HAP-1 (cell line): ENCODE measurements around the gene PDE1C.

ENCODE experiments used
- DNase-seq, 2 experiments: peaks; one replicate each; pipeline ENCODE4 v3.0.0-alpha.2; 2016 to 2020; ENCODE audit warnings: low spot score in 2 of 2
- H3K27me3 ChIP-seq: fragments of 250-450 bp; sonication (Bioruptor Pico); 2 replicates; pipeline ENCODE4 v1.5.1; 2020; ENCODE audit warnings: low read depth, mild to moderate bottlenecking, moderate library complexity
- H3K36me3 ChIP-seq: fragments of 250-450 bp; sonication (Bioruptor Pico); replicated peaks from 2 replicates; pipeline ENCODE4 v1.5.1; 2020; ENCODE audit warnings: mild to moderate bottlenecking
- H3K4me1 ChIP-seq: fragments of 250-450 bp; sonication (Bioruptor Pico); 2 replicates; pipeline ENCODE4 v1.5.1; 2020; ENCODE audit warnings: mild to moderate bottlenecking
- H3K4me3 ChIP-seq: fragments of 250-450 bp; sonication (Bioruptor Pico); 2 replicates; pipeline ENCODE4 v1.5.1; 2020; ENCODE audit warnings: mild to moderate bottlenecking, moderate library complexity
- H3K9me3 ChIP-seq: fragments of 250-450 bp; sonication (Bioruptor Pico); 2 replicates; pipeline ENCODE4 v1.5.1; 2020; ENCODE audit warnings: mild to moderate bottlenecking, moderate library complexity
- in situ Hi-C: fragments of 300-500 bp; cut with MboI; formaldehyde crosslinking; loops from 3 replicates; pipeline ENCODE4 v1.14.3; 2020; ENCODE audit warnings: low sequenced_read_pairs, inconsistent platforms, mixed read lengths

Gene PDE1C

DNA sequence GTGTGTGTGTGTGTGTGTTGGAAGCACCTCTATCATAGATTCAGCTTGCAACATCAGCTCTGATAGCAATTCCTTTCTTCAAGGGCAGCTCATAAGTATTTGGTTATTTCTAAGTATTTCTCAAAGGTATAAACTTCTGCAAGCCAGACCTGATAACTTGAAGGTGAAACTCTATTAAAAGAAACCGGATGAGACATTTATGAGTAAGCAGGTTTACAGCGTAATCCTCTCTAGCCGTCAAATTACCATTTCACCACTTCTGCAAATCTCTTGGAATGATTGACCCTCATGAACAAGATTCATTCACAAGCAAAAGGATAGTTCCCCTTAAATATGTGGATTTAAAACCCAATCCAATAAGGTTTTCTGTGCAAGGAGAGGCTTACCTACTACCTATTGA, 23.1 kb downstream of the PDE1C start:
- no peaks in the 10 kb centered on the region for H3K9me3 ChIP-seq
- DNase-seq: no peak
- H3K4me1 ChIP-seq: no peaks in the 10 kb centered on the region
- H3K36me3 ChIP-seq: no peaks in the 10 kb centered on the region
- no peaks in the 10 kb centered on the region for H3K27me3 ChIP-seq
- in situ Hi-C loops: no loop called here
- no peak overlapping the region for H3K4me3 ChIP-seq

DNA sequence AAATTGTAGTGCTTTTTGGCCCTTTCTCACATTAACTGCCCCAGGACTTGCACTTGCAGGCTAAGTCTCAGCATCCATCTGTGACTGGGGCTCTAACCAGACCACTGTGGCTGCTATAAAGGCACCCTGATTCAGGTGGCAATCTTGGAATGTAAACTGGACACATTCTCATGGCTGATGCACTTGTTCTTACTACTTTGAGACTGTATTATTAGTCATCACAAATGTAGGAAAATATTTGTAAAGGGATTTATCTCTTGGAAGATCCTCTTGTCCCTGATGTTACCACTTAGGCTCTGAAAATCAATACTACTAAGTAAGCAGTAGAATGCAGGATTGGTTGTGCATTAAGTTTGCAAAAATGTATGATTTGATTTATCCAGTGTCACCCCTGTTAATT, 25.0 kb downstream of the PDE1C start:
- DNase-seq: no peak
- no peaks in the 10 kb centered on the region for H3K9me3 ChIP-seq
- in situ Hi-C loops: no loop called here

DNA sequence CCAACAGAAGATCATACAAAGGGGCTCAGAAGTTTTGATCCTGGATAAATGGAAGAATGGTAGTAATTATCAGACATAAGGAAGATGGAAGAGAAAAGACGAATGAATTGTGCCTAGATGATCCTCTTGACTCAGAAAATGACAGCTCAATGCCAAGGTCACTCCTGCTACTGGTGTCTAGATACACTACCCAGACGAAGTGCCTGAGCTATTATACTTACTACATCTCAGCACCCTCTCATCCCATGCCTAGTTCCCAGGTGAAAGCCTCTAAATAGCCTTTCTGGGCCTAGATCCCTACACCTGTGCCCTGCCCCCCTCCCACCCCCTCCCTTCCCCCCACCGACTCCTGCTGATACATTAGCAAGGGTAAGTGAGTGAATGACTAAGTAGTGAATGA, 25.5 kb downstream of the PDE1C start:
- H3K27me3 ChIP-seq: no peaks in the 10 kb centered on the region
- DNase-seq: no peak
- no peaks in the 10 kb centered on the region for H3K36me3 ChIP-seq
- no peak overlapping the region for H3K4me3 ChIP-seq
- no peaks in the 10 kb centered on the region for H3K9me3 ChIP-seq
- no peaks in the 10 kb centered on the region for H3K4me1 ChIP-seq
- in situ Hi-C loops: no loop called here

More for the DNA sequence above, 25.0 kb downstream of the PDE1C start:
- H3K27me3 ChIP-seq: no peaks in the 10 kb centered on the region
- H3K36me3 ChIP-seq: no peaks in the 10 kb centered on the region
- H3K4me1 ChIP-seq: no peaks in the 10 kb centered on the region
- H3K4me3 ChIP-seq: no peak overlapping the region

DNA sequence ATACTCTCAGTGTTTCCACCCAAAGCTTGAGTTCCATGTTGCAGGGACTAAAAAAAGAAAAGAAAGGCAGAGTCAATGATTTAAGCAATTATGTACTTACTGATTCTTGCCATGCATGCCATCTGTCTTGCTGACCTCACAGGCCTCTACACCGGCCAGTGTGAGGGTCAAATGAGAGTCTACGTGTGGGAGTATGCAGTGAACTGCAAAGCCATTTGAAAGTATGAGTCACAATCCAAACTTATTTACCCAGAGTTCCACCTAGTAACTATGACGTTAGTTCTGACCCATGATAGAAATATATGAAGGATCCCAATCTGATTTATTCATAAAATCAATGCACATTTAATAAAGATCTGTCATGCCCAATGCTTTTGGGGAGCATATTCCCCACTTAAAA, 26.5 kb downstream of the PDE1C start:
- in situ Hi-C loops: no loop called here
- Histone ChIP-seq H3K4me1 (no peaks in the 10 kb centered on the region), H3K36me3 (no peaks in the 10 kb centered on the region), H3K4me3 (no peak overlapping the region), H3K27me3 (no peaks in the 10 kb centered on the region), H3K9me3 (no peaks in the 10 kb centered on the region)
- DNase-seq: no peak

DNA sequence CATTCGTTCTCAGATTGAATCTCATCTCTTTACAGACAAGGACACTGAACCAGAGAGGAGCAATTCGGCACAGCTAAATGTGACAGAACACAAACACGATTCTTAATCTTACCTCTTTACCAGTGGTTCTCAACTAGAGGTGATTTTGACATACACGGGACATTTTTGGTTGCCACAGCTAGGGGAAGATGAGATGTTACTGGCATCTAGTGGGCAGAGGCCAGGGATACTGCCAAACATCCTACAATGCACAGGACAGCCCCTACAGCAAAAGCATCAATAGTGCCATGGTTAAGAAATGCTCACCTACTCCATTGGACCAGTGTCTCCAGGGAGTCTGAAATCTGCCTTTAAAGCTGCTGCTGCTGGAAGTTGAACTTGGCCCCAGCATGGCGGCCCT, 27.3 kb downstream of the PDE1C start:
- Histone ChIP-seq H3K27me3 (no peaks in the 10 kb centered on the region), H3K9me3 (no peaks in the 10 kb centered on the region), H3K36me3 (no peaks in the 10 kb centered on the region), H3K4me3 (no peak overlapping the region), H3K4me1 (no peaks in the 10 kb centered on the region)
- in situ Hi-C loops: no loop called here
- no peak for DNase-seq

DNA sequence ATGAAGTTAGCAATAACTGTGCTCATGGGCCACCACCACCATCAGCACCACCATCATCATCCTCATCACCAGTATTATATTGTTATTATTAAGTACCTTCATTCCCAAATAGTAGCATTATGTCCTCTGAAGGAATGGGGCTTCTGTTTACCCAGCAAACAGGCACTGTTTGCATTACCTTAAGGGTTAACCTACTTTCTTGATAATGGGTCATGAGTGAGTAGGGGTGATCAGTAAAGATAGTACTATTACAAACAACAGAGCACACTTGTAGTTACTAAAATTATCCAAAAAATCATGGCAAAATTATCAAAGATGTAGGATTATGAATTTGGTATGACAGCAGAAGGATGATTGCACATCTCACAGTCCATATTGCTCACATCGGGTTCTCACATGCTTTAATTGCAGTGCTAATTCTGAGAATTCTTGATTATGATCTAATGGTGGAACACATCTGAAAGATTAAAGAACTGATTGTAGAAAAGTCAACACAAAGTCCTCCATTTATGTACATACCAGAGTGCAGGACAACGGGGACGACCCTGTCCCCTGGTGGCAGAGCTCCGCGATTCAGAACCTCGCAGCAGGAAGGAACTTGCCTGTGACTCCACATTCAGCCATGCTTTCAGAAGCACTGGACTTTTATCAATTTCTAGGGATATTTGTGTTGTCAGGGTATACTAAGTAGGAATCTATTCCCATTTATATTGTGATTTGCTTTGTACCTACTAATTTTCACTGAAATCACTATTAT, 31.0 kb downstream of the PDE1C start:
- Histone ChIP-seq H3K36me3 (no peaks in the 10 kb centered on the region), H3K9me3 (no peaks in the 10 kb centered on the region), H3K4me1 (no peaks in the 10 kb centered on the region), H3K4me3 (no peak overlapping the region), H3K27me3 (no peaks in the 10 kb centered on the region)
- in situ Hi-C loops: no loop called here
- no peak for DNase-seq

DNA sequence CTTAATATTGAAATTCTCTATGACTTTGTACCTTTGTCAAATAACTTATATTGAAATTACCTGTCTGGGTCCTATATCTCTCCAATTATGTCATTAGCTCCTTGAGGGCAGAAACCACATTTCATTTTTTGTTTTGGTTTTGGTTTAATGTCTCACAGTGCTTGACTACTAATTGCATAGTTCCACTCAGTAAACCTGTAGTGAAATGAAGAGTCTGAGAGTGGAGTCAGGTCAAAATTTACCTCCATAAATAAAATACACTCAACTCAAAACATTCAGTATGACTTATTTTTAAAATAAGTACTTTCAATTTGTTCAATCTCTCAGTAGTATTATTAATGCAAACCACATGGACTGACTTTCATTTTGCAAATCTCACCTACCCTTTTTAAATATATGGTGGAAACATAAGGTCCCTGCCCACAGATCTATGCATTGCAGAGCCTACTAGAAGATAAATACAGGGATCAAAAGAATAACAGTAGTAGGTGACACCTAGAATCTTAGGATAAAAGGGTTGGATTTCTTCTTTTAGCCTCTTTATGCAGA, 32.5 kb downstream of the PDE1C start:
- Histone ChIP-seq H3K9me3 (no peaks in the 10 kb centered on the region), H3K36me3 (no peaks in the 10 kb centered on the region), H3K4me3 (no peak overlapping the region), H3K27me3 (no peaks in the 10 kb centered on the region), H3K4me1 (no peaks in the 10 kb centered on the region)
- DNase-seq: no peak
- in situ Hi-C loops: no loop called here

DNA sequence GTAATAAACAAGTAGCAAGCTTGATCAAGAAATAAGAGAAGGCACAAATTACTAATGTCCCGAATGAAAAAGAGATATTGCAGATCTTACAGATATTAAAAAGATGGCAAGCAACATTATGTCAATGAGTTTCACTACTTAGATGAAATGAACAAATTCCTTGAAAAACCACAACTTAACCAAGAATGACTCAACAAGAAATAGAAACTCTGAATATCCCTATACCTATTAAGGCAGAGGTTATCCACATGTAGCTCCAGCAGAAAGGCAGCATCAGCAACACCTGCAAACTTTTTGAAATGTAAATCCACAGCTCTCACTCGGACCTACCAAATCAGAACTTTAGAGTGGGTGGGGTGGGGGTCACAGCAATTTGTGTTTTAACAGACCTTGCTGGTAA, 33.6 kb downstream of the PDE1C start:
- H3K27me3 ChIP-seq: no peaks in the 10 kb centered on the region
- DNase-seq: no peak
- H3K4me1 ChIP-seq: no peaks in the 10 kb centered on the region
- in situ Hi-C loops: no loop called here
- H3K9me3 ChIP-seq: no peaks in the 10 kb centered on the region
- no peaks in the 10 kb centered on the region for H3K36me3 ChIP-seq
- no peak overlapping the region for H3K4me3 ChIP-seq

DNA sequence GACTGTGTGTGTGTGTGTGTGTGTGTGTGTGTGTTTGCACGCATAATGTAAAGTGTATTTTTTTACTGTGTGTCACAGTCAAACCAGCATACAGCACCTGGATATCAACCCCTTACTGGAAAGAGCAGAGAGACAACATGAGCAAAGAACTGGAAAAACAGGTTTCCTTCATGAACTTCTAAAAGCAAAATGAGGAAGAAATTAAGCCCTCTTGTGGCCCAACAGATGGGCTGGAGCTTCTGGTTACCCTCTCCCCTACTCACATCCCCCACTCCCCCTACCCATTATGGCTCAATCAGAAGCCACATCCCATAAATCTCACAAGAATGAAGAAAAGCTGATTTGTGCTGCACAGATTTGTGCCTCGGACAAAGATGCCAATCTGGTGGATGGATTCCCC, 36.2 kb downstream of the PDE1C start:
- no peaks in the 10 kb centered on the region for H3K27me3 ChIP-seq
- in situ Hi-C loops: no loop called here
- no peaks in the 10 kb centered on the region for H3K36me3 ChIP-seq
- no peaks in the 10 kb centered on the region for H3K9me3 ChIP-seq
- no peak overlapping the region for H3K4me3 ChIP-seq
- no peak for DNase-seq
- no peaks in the 10 kb centered on the region for H3K4me1 ChIP-seq

DNA sequence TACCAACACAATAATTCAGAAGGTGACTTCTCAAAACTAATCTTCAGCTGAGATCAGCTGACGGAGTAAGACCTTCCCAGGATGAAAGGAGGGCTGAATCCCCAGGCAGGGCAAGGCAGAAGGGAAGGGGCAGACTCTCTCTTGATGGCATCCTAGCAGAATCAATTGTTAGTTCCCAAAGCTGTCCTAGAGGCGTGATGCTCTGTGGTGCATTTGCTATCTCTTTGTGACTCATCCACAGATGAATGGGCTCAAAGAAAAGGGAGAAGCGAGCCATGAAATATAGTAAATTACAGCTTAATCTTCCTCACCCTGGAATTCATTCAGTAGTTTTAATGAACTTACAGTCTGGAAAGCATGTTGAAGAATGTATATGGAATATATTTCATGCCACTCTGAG, 37.2 kb downstream of the PDE1C start:
- H3K36me3 ChIP-seq: no peaks in the 10 kb centered on the region
- no peaks in the 10 kb centered on the region for H3K27me3 ChIP-seq
- no peak overlapping the region for H3K4me3 ChIP-seq
- in situ Hi-C loops: no loop called here
- no peak for DNase-seq
- H3K4me1 ChIP-seq: no peaks in the 10 kb centered on the region
- H3K9me3 ChIP-seq: no peaks in the 10 kb centered on the region

DNA sequence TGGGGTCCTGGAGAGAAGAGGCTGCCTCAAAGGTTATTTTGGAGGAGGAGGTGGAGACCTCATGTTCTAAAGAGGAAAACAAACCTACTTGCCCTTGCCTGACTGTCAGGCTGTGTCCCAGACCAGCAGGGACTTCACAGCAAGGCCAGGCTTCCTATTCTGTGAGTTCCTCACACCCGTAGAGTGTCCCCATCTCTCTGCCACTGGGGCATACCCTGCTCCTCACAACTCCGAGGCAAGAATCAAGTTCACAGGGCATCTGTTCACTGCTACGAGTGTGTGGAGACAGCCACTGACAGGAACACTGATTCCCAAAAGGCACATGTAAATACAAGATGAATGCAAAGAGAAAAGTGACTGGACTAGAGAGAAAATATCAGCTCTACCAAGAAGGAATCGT, 38.0 kb downstream of the PDE1C start:
- H3K9me3 ChIP-seq: no peaks in the 10 kb centered on the region

DNA sequence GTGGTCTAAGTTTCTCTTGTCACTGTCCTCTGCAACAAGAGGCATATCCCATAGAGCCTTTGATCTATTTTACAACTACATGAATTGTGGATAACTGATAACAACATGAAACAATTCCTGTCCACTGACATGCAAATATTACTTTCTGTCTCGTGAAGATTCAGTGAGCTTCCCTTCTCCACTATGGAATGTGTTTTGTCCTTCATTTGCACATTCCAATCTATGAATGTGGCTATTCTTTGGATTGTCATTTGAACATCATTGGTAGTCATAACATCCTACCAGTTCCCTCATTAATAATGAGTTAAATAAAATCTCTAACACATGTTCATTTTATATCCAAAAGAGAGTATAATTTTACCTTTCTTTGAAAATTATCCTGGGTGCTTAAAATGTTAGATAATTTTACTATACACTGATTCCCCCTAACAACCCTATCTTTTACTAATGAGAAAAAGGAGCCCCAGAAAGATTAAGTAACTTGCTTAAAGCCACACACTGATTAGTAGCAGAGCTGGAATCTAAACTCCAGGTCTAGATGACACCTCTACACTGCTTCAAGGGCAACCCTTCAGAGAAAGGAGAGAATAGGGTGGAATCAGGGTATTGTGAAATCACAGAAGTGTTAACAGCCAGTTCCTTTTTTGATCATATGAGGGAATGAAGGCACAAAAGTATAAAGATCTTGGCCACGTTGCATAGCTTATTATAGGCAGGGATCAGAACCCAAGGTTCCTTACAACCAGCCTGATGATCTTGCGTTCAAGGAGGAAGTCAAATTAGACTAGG, 39.1 kb downstream of the PDE1C start:
- H3K4me3 ChIP-seq: no peak overlapping the region
- H3K36me3 ChIP-seq: no peaks in the 10 kb centered on the region
- DNase-seq: no peak
- H3K9me3 ChIP-seq: no peaks in the 10 kb centered on the region
- in situ Hi-C loops: no loop called here
- no peaks in the 10 kb centered on the region for H3K27me3 ChIP-seq
- no peaks in the 10 kb centered on the region for H3K4me1 ChIP-seq

More for the DNA sequence above, 38.0 kb downstream of the PDE1C start:
- in situ Hi-C loops: no loop called here
- Histone ChIP-seq H3K27me3 (no peaks in the 10 kb centered on the region), H3K36me3 (no peaks in the 10 kb centered on the region), H3K4me3 (no peak overlapping the region), H3K4me1 (no peaks in the 10 kb centered on the region)
- DNase-seq: no peak

DNA sequence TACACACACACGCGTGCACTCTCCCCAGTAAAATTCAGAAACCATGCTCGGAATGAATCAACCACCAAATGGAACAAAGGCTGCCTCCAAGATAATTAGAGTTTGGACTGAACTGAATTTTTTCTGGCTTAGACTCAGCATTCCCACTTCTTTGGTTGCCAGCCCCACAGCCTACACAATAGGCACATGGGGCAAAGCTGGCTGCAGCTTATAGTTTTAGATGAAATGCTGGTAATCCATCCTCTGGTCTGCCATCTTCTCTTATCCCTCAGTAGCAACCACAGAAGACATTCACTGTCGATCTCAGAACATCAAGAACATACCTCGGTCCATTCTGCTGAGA, 44.2 kb downstream of the PDE1C start:
- in situ Hi-C loops: no loop called here
- Histone ChIP-seq H3K36me3 (no peaks in the 10 kb centered on the region), H3K27me3 (no peaks in the 10 kb centered on the region), H3K9me3 (no peaks in the 10 kb centered on the region), H3K4me1 (no peaks in the 10 kb centered on the region), H3K4me3 (no peak overlapping the region)
- DNase-seq: no peak

DNA sequence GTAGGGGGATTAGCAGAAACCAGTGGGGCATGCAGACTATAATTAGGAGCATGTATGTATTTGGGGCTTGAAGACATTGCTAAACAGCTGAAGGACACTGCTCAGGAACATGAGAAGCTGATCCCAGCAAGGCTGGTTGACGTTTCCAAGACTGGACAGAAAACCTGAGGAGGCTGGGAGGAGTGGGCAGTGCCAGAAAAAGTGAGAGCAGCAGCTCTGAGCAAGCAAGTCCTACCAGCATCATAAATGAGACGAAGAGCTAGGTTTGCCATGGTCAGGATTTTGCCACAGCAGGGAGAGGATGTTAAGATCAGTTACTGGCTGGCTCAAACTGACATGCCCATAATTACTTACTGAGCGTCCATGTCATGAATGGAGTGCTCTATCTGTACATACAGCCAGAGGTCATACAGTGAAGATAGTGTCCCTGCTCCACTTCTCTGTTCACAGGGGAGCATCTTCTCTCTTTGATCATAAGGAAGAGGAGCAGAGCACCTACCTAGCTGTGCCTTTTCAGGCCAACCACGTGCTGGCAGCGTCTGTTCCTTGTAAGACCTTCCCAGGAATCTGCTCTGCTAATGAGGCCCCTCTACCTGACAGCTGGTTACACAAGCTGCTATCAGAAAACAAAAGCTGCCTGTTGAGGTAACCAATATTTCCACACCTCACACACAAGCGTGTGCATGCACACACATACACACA, 44.7 kb downstream of the PDE1C start:
- in situ Hi-C loops: no loop called here
- Histone ChIP-seq H3K9me3 (no peaks in the 10 kb centered on the region), H3K4me3 (no peak overlapping the region), H3K36me3 (no peaks in the 10 kb centered on the region), H3K27me3 (no peaks in the 10 kb centered on the region), H3K4me1 (no peaks in the 10 kb centered on the region)
- DNase-seq: no peak
